GM18520 (cell line): ENCODE data around the gene ALMS1.
A peak's percentile ranks its signal among the peaks of the same experiment; 100 is the strongest.
"Not testable (repeated sequence)": the region's sequence is repeated elsewhere in the genome, so short reads cannot be mapped to it uniquely, and the experiment has no call there.

Experiments used
- ATAC-seq: cut with Tn5 transposase; IDR thresholded peaks from one replicate; pipeline ENCODE4 v1.9.1; 2021; ENCODE audit not compliant: unreplicated experiment

Gene ALMS1

DNA sequence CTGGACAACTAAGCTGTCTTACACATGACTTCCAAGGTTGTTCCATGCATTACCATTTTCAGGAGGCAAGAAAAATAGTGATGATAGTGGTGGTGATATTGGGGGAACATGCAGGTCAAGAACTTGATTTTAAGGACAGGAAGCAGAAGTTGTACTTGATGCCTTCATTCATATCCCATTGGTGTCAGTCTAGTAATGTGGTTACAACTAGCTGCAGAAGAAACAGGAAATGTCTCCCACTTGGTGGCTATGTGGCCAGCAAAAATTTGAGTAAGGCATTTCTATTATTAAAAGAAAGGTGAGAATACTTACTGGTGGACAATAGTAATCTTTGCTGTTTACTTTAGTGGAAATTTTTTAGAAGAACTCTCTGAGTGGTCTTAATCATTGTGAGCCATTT, 103.4 kb downstream of the ALMS1 start:
- ATAC-seq: no peak

DNA sequence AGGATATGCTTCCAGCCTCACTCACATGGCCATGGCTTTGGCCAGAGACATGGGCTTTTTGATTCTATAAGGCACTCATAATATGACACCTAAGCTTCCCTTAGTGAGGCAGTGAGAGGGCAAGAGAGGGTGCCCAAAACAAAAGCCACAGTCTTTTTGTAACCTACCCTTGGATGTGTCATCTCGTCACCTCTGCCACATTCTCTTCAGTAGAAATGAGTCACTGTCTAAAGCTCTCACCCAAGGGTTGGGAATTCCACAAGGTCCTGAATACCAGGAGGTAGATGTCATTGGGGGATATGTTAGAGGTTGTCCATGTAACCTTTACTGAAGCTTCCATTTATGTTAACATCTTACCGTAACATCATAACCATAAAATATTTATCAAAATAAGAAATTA, 108.4 kb downstream of the ALMS1 start:
- no peak for ATAC-seq

DNA sequence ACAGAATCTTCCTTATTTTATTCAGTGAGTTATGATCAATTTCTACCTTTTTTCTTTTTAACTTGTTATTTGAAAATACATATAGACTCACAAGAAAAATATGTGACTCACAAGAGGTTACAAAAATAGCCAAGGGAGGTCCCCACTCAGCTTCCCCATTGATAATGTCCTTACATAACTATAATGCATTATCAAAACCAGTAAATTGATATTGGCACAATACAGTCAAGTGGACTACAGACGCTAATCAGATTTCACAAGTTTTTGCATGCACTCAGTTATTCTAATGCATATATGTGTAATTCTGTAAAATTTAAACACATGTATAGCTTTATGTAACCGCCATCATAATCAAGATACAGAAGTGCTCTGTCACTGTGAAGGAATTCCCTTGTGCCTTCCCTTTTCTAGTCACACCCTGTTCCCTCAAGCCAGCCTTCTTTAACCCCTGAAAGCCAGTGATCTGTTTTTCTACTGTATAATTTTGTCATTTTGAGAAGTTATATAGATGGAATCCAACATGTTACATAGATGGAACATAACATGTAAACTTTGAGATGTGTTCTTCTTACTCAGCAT, 118.4 kb downstream of the ALMS1 start:
- no peak for ATAC-seq

DNA sequence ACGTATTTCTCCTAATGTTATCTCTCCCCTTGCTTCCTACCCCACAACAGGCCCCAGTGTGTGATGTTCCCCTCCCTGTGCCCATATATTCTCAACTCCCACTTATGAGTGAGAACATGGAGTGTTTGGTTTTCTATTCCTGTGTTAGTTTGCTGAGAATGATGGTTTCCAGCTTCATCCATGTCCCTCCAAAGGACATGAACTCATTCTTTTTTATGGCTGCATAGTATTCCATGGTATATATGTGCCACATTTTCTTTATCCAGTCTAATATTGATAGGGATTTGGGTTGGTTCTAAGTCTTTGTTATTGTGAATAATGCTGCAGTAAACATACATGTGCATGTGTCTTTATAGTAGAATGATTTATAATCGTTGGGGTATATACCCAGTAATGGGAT, 119.2 kb downstream of the ALMS1 start:
- not testable (repeated sequence) for ATAC-seq

DNA sequence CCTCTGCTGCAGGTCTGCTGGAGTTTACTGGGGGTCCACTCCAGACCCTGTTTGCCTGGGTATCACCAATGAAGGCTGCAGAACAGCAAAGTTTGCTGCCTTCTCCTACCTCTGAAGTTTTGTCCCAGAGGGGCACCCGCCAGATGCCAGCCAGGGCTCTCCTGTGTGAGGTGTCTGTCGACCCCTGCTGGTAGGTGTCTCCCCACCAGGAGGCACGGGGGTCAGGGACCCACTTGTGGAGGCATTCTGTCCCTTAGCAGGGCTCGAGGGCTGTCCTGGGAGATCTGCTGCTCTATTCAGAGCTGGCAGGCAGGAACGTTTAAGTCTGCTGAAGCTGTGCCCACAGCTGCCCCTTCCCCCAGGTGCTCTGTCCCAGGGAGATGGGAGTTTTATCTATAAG, 124.8 kb downstream of the ALMS1 start:
- not testable (repeated sequence) for ATAC-seq

DNA sequence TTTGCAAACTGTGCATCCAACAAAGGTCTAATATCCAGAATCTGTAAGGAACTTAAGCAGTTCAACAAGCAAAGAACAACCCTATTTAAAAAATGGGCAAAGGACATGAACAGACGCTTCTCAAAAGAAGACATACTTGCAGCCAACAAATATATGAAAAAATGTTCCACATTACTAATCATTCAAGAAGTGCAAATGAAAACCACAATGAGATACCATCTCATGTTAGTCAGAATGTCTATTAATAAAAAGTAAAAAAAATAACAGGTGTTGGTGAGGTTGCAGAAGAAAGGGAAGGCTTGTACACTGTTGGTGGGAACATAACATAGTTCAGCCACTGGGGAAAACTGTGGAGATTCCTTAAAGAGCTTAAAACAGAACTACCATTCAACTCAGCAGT, 130.4 kb downstream of the ALMS1 start:
- ATAC-seq: no peak

DNA sequence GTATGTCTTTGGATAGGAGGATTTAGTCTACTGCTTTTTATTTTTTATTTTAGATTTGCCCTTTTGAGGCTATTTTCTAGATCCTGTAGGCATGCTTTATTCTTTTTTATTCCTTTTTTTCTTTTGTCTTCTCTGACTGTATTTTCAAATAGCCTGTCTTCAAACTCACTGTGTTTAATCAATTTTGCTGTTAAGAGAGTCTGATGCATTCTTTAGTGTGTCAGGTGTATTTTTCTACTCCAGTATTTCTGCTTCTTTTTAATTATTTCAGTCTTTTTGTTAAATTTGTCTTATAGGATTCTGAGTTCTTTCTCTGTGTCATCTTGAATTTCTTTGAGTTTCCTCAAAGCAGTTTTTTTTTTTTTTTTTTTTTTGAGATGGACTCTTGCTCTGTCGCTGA, 143.1 kb downstream of the ALMS1 start:
- ATAC-seq: no peak

DNA sequence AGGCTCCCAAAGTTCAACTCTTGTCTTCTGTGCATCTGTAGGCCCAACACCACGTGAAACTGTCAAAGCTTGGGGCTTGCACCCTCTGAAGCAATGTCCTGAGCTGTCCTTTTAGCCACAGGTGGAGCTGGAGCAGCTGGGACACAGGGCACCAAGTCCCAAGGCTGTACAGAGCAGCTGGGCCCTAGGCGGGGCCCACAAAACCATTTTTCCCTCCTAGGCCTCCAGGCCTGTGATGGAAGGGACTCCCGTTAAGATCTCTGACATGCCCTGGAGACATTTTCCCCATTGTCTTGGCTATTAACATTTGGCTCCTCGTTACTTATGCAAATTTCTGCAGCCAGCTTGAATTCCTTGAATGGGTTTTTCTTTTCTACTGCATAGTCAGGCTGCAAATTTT, 145.1 kb downstream of the ALMS1 start:
- not testable (repeated sequence) for ATAC-seq

DNA sequence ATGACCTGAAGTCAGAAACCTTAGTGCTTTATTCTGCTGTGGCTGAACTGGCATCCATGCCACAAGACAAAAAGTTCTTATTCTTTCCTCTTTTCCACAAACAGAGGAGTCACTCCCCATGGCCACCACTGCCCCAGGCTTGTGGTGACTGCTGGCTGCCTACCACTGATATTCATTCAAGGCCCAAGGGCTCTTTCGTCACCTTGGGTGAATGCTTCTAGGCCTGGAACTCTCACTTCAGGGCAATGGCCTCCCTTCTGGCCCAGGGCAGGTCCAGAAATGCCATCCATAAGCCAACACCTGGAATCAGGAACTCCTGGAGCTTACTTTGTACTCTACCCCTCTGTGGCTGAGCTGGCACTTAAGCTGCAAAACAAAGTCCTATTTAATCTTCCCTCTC, 146.7 kb downstream of the ALMS1 start:
- no peak for ATAC-seq

DNA sequence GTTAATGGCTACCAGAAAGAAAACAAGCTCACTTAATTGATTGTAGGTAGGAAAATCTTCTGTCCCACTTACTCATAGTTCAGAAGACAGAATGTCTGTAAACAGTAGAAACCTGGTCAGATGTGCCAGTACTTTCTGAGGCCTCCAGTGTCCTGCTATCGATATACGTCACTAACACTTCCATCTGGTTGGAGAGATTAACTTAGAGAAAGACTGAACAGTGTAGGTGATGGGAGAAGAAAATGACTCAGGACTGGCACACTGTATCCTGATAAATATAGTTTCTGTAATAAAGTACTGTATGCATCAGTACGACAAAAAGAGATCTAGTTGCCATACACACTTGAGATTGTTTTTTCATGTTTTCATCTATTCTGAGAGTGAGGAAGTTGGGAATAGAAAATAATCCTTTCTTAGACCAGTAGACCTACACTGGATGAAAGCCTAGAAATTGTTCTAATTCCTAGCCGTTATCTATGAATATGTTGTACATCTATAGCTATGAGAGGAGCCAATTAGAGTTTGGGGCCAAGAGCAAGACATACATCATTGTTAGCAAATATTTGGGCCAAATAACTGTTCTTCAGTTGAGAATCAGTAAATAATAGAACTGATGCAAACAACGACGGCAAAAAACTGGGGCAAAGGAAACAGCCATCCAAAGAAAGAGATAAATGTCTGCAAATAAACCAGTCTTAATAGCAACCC, 150.7 kb downstream of the ALMS1 start:
- ATAC-seq: no peak

DNA sequence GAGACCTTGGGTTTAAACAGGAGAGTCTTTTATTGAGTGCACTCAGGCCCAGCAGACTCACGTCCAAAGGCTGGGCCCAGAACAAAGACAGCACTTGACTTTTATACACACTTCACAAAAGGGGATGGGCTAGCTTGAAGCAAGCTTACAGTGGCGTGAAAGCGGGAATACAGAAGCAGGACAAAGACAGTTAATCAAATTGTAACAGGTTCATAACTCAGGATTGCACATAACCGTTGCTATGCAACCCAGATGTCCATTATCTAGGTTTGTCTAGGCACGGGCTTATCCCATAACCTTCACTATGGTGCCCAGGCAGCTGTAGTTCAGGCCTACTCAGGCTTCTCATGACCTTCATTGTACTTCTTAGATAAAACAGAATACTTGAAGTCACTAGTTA, 175.2 kb downstream of the ALMS1 start:
- not testable (repeated sequence) for ATAC-seq

DNA sequence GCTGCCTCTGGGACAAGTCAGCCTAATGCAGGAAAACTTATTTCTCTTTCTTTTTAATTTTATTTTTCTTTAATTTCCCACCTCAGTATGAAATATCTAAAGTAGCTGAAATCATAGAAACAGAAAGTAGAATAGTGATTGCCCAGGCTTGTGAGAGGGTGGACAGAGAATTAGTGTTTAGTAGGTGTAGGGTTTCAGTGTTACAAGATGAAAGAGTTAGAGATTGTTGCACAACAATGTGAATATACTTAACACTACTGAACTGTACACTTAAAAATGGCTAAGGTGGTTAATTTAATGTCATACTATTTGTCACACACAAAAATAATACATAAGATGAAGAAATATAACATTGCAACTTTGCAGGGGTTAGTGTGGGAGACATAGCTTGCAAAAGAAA, 175.8 kb downstream of the ALMS1 start:
- no peak for ATAC-seq

DNA sequence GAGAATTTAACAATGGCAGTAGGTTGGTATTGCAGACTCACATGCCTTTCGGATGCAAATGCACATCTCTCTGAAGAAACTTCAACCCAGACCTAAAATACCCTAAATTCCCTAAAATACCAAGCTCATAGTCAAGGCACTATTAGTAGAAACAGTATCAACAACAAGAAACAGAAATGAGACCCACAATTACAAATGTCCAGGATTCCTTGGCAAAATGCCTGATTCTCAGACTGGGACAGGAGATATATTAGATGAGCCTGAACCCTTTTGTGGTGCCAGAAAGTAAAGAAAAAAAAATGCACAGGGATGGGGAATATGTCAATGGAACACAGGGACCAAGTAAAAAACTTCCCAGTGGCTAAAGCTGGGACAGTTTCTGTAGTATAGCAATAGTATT, 179.3 kb downstream of the ALMS1 start:
- no peak for ATAC-seq

DNA sequence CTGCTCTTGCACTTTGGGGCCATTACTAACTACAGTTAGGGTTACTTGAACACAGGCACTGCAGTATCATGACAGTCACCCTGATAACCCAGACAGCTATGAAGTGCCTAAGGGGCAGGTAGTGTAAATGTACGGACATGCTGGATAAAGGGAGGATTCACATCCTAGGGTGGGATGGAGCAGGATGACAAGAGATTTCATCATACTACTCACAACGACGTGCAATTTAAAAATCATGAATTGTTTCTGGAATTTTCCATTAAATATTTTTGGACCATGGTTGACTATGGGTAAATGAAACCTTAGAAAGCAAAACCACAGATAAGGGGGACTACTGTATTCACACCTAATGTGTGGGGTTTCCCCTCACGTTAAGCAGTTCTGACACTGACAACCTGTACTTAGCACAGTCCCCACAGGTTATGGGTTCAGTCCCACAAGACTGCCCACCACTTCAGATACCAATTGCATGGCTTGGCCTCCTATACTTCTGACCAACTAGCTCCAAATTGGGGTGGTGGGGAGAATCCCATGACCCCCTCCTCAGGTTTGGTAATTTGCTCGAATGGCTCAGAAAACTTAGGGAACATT, 180.7 kb downstream of the ALMS1 start:
- ATAC-seq: no peak

DNA sequence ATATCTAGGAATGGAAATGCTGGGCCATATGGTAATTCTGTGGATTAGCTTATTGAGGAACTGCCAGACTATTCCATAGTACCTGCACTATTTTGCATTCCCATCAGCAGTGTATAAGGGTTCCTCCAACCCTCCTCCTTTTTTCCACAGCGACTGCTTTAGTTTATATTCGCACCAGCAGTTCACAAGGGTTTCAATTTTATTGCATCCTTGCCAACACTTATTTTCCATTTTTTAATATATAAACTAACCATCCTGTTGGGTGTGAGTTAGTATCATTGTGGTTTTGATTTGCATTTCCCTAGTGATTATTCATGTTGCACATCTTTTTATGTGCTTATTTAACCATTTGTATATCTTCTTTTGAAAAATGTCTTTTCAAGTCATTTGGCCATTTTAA, 189.6 kb downstream of the ALMS1 start:
- ATAC-seq: no peak

DNA sequence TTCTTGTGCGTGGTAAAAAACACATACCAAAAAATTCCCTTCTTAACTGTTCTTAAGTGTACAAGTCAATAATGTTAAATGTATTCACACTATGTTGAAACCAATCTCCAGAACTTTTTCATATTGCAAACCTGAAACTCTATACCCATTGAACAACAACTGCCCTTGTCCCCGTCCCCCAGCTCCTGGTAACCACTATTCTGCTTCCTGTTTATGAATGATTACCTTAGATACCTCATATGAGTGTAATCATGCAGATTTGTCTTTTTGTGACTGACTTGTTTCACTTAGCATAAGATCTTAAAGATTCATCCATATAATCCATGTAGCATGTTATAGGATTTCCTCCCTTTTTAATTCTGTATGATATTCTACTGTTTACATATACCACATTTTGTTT, 196.7 kb downstream of the ALMS1 start:
- ATAC-seq: no peak

DNA sequence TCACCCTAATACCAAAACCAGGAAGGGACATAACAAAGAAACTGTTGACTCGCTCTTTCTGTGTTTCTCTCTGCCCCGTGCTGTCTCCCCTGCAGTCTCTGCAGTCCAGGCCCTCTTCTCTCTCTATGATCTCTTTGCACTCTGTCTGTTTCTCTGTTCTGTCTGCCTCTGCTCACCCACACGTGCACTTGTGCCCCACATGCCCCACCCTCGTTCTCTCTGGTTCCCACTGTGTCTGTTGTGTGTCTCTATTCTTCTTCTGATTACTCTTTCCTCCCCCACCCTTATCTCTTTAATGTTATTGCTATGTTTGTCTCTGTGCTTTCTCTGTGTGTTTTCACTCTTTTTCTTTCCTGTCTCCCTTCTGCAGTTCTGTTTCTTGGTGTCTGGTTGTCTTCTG, 202.5 kb downstream of the ALMS1 start:
- no peak for ATAC-seq

DNA sequence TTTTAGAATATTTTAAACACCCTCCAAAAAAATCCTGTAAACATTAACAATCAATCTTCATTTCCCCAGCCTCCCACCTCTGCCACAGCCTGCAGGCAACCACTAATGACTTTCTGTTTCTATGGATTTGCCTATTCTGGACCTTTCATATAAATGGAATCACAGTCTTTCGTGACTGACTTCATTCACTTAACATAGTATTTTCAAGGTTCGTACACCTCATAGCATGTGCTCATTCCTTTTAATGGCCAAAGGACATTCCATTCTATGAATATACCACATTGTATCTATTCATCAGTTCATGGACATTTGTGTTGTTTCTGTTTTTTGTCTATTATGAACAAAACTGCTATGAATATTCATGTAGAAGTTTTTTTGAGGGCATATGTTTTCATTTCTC, 208.0 kb downstream of the ALMS1 start:
- ATAC-seq: no peak

DNA sequence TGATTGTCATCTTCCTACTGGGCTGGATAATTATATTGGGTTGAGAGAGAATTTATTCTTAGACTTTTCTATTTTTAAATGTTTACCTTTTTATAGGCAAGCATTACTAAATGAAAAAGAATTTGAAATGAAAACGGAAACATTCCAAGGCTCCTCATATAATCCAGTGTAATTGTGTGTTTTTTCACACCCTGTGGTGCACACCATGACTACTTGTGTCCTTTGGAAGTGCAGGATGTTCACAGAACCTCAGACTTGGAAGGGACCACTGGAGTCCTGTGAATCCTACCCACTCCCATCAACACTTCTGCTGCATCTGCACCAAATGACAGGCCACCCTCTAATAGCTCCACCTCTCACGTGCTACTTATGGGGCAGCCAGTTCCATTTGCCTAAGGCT, 208.6 kb downstream of the ALMS1 start:
- ATAC-seq: no peak

DNA sequence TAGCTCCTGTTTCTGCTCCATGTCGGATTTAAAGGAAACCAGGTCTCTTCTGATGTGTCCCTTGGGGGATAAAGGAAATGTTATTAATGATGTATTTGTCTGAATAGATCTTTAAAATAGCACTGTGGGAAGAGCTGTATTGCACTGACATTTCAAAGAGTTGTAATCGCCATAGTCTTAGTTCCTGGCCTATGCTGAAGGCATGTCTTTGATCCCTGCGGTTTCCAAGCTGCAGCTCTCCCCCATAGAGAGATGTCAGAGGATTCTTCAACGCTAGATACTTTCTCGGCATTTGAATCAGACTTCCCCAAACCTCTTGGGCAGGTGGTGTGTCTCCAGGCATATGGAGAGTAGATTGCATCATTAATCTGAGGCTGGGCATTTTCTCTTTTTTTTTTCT, 216.1 kb downstream of the ALMS1 start:
- ATAC-seq: no peak

DNA sequence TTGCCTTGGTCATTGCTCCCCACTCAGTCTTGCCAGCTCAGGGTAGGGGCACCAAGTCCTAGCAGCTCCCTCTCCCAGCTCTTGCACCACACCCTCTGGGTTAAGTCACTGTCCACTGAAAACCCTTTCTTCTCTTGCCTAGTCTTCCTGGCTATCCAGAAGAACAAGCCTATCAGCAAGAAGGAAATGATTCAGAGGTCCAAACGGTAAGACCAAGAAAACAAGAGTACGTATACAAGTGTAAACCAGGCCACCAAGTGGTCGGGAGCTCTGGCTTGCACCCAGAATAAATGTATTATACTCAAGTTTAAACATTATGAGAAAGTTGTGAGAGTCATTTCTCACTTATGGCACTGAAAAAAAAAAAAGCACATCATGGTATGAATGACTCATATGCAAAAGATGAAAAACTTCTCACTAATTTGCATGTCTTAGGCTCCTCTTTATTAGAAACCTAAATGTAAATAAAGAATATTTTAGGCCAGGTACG, 217.5 kb downstream of the ALMS1 start:
- peak; percentile 66 for ATAC-seq

DNA sequence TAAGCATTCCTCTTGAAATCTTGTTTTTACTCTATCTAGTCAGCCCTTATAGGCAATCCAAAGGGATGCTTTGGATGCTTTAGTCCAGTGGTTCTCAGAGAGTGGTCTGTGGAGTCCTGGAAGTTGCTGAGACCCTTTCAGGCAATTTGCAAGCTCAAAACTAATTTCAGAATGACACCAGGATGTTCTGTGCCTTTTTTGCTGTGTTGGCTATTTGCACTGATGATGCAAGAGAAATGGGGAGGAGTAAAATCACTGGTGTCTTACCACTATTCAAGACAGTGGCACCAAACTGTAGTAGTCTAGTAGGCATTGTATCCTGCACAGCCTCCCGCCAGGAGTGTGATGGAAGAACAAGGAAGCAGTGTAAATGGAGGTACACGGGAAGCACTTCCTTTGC, 219.0 kb downstream of the ALMS1 start:
- ATAC-seq: not testable (repeated sequence)

DNA sequence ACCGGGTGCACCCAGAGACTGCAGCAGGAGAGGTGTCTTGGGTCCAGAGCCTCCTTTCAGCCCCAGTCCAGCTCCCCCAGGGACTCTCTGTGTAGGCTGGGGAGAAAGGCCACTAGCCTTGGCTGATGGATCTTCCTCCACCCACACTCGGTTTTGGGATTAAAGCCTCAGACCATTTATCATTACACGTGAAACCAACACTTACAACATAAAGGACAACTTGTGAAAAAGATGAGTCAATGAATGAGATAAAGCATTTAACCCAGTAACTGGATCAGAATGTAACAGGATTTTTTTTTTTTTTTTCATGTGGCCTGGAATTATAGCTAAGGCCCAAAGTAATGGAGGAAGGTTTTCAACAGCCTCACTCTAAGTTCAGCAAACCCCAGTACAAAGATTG, 224.5 kb downstream of the ALMS1 start:
- no peak for ATAC-seq
